Esophagus squamous epithelium (tissue), 5 donors: Measurements from ENCODE around the gene UBA3. TPM values are rescaled to one million over a fixed set of nuclear protein-coding genes. Genes with fewer than 3 reads are reported as not detected.

Experiments
- DNase-seq: peaks from one replicate; lab custom pipeline; 2025; lab: John Stamatoyannopoulos, UW
- H3K27ac ChIP-seq, 4 donors: fragments of 200-600 bp; sonication (generic); one replicate each; pipeline ENCODE4 v1.5.1; 2016 to 2019; ENCODE audit warnings: mild to moderate bottlenecking in 1 of 4
- H3K27me3 ChIP-seq, 4 donors: fragments of 200-600 bp; sonication (generic); 1 replicate in 3 of 4; 2 replicates in 1 of 4; pipeline versions ENCODE4 v1.5.1 to v1.6.0; 2017 to 2021; ENCODE audit warnings: antibody characterized with exemption in 1 of 4
- H3K36me3 ChIP-seq, 3 donors: fragments of 200-600 bp; sonication (generic); one replicate each; pipeline ENCODE4 v1.5.1; 2016 to 2019
- H3K4me1 ChIP-seq, 3 donors: fragments of 200-600 bp; sonication (generic); one replicate each; pipeline ENCODE4 v1.5.1; 2017 to 2019
- H3K4me3 ChIP-seq, 4 donors: fragments of 200-600 bp; sonication (generic); 1 replicate in 3 of 4; 2 replicates in 1 of 4; pipeline ENCODE4 v1.5.1; 2016 to 2019; ENCODE audit warnings: mild to moderate bottlenecking in 2 of 4, moderate library complexity in 1 of 4
- H3K9me3 ChIP-seq, 3 donors: fragments of 200-600 bp; sonication (generic); one replicate each; pipeline ENCODE4 v1.5.1; 2016 to 2019
- CTCF ChIP-seq, 6 experiments: fragments of 450-650 bp in 4 of 6; fragments of 200-600 bp in 2 of 6; sonication (generic) in 2 of 6; IDR thresholded peaks; one replicate each; pipeline ENCODE4 v1.5.1; 2016 to 2019; ENCODE audit warnings: antibody characterized with exemption in 6 of 6, mild to moderate bottlenecking in 4 of 6, moderate library complexity in 4 of 6
- POLR2A ChIP-seq, 4 donors: fragments of 450-650 bp; IDR thresholded peaks; one replicate each; pipeline ENCODE4 v1.6.1; 2017; ENCODE audit warnings: antibody characterized with exemption in 4 of 4, mild to moderate bottlenecking in 4 of 4, moderate library complexity in 3 of 4
- WGBS, 2 donors: methylation state at CpG; one replicate each; pipeline ENCODE4 v1.1.5; 2018; 5-methylcytosine and 5-hydroxymethylcytosine counted together
- intact Hi-C: fragments of 100-400 bp; cut with DNase I; formaldehyde crosslinking; loops from one replicate; pipeline ENCODE4 v1.15.0; 2022
- total RNA-seq, 4 donors: library from RNA; depleted of rRNA; stranded (reverse); fragments of >200 nt; gene quantifications; one replicate each; pipeline ENCODE4 v1.1.0, GENCODE V29; 2016
- donor health status: DM: yes; HTN: yes; CAD: no.

UBA3 gene
- total RNA-seq, 4 donors from 2014 or later: 33.3 to 63.3 (median 52.7) TPM

GRCh38 chr3:69085833-69086722 lies 5.9 kb upstream of the UBA3 start:
- intact Hi-C loops: no loop called here
- Histone ChIP-seq H3K27ac (peak overlapping the region; percentile 90 to 96 (median 93)), H3K4me1 (peaks cover 58 to 92% (median 74%) of the 10 kb centered on the region in 3 donors), H3K9me3 (no peaks in the 10 kb centered on the region), H3K36me3 (no peaks in the 10 kb centered on the region), H3K4me3 (peak overlapping the region; percentile 51 to 90 (median 76)), H3K27me3 (no peaks in the 10 kb centered on the region)
- DNase-seq: peak; percentile 11
- TF ChIP-seq CTCF (IDR thresholded peaks at IDR 0.05) (no peak), POLR2A (IDR thresholded peaks at IDR 0.05) (peak in 1 of 4 donors; percentile 46)
- WGBS, 2 donors: 0 to 2% methylated on average over 7 of the region's 8 CpGs

- Histone ChIP-seq H3K27me3 (no peaks in the 10 kb centered on the region), H3K27ac (peak overlapping the region; percentile 90 to 96 (median 93)), H3K9me3 (no peaks in the 10 kb centered on the region), H3K4me3 (peak overlapping the region; percentile 51 to 90 (median 76)), H3K36me3 (no peaks in the 10 kb centered on the region), H3K4me1 (peaks cover 50 to 92% (median 71%) of the 10 kb centered on the region in 3 donors)
- 0% methylated on average over 12 to 16 of the region's 26 CpGs for WGBS, 2 donors
- intact Hi-C loops: no loop called here
- DNase-seq: no peak
- TF ChIP-seq CTCF (IDR thresholded peaks at IDR 0.05): no peak
Measured at GRCh38 chr3:69085168-69085832, 5.1 kb upstream of the UBA3 start.

GRCh38 chr3:69084326-69085167 lies 4.4 kb upstream of the UBA3 start, which contains the start of gene ARL6IP5:
TSS of gene ARL6IP5 (plus strand) at chr3:69084937. CDS start at chr3:69085048, 111 bp downstream.
- H3K4me3 ChIP-seq: peak within 1 kb of the TSS; percentile 51 to 90 (median 76)
- TF ChIP-seq CTCF (IDR thresholded peaks at IDR 0.05) (peak in 1 of 6 experiments; percentile 1), POLR2A (IDR thresholded peaks at IDR 0.05) (peak in 2 of 4 donors; percentile 43 to 87)
- H3K9me3 ChIP-seq: no peaks in the 10 kb centered on the region
- intact Hi-C loops: no loop called here
- WGBS, 2 donors: 0 to 3% methylated on average over 20 to 23 of the region's 32 CpGs
- H3K4me1 ChIP-seq: peaks cover 44 to 87% (median 64%) of the 10 kb centered on the region in 3 donors
- no peaks in the 10 kb centered on the region for H3K27me3 ChIP-seq
- H3K27ac ChIP-seq: peak within 1 kb of the TSS; percentile 90 to 96 (median 93)
- no peaks in the 10 kb centered on the region for H3K36me3 ChIP-seq
- DNase-seq: peak; percentile 72

GRCh38 chr3:69082805-69083204 lies 2.6 kb upstream of the UBA3 start:
- H3K36me3 ChIP-seq: no peaks in the 10 kb centered on the region
- no peak for TF ChIP-seq POLR2A (IDR thresholded peaks at IDR 0.05)
- TF ChIP-seq CTCF (IDR thresholded peaks at IDR 0.05): no peak
- no peaks in the 10 kb centered on the region for H3K9me3 ChIP-seq
- H3K27ac ChIP-seq: peak overlapping the region; percentile 76 to 96 (median 90)
- H3K4me1 ChIP-seq: peaks cover 35 to 87% (median 55%) of the 10 kb centered on the region in 3 donors
- no peaks in the 10 kb centered on the region for H3K27me3 ChIP-seq
- H3K4me3 ChIP-seq: no peak overlapping the region
- intact Hi-C loops: no loop called here
- DNase-seq: no peak
